AG04449 (cell line): ENCODE measurements around the gene NIBAN1.

Experiments
- CTCF ChIA-PET: fragments of 350-600 bp; formaldehyde crosslinking; extraction: SDS; loops from one replicate; lab custom pipeline; 2021; ENCODE audit warnings: antibody characterized with exemption; lab: Yijun Ruan, JAX
- POLR2A ChIA-PET: fragments of 400-600, 350-600 bp; formaldehyde crosslinking; extraction: SDS; loops from one replicate; lab custom pipeline; 2020; ENCODE audit warnings: antibody characterized with exemption, inconsistent platforms; lab: Yijun Ruan, JAX
- DNase-seq: peaks from one replicate; pipeline ENCODE4 v3.0.0-alpha.2; 2010; ENCODE audit warnings: low read depth, low spot score
- H3K4me3 ChIP-seq: 2 replicates; pipeline ENCODE4 v1.5.1; 2011; ENCODE audit warnings: low read depth, mild to moderate bottlenecking, control low read depth, low read length
- TF ChIP-seq, protein P1 (sequence below): IDR thresholded peaks from one replicate; pipeline ENCODE4 v1.5.1; 2011; ENCODE audit warnings: mild to moderate bottlenecking, moderate library complexity, low read length, control low read depth, inconsistent platforms; ENCODE audit not compliant: insufficient read depth; ENCODE audit errors: missing control alignments

NIBAN1 gene

DNA sequence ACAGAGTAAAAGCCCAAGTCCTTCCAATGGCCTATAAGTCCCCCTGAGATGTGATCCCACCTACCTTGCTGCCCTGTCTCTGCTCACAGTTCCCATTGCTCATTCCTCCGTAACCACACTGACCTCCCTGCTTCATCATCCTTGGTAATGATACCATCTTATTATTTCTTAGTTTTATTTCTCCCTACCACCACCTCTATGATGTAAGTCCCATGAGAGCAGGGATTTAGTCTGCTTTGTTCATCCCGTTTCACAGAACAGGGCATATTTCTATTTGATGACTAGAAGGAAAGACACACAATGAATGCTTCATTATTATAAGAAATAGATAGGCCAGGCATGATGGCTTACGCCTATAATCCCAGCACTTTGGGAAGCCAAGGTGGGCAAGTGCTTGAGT lies 22.5 kb downstream of the NIBAN1 start:
- POLR2A ChIA-PET: no interaction called here
- TF ChIP-seq, protein P1, sequence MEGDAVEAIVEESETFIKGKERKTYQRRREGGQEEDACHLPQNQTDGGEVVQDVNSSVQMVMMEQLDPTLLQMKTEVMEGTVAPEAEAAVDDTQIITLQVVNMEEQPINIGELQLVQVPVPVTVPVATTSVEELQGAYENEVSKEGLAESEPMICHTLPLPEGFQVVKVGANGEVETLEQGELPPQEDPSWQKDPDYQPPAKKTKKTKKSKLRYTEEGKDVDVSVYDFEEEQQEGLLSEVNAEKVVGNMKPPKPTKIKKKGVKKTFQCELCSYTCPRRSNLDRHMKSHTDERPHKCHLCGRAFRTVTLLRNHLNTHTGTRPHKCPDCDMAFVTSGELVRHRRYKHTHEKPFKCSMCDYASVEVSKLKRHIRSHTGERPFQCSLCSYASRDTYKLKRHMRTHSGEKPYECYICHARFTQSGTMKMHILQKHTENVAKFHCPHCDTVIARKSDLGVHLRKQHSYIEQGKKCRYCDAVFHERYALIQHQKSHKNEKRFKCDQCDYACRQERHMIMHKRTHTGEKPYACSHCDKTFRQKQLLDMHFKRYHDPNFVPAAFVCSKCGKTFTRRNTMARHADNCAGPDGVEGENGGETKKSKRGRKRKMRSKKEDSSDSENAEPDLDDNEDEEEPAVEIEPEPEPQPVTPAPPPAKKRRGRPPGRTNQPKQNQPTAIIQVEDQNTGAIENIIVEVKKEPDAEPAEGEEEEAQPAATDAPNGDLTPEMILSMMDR: no peak
- no peak for DNase-seq
- no peak overlapping the region for H3K4me3 ChIP-seq
- CTCF ChIA-PET: no interaction called here

DNA sequence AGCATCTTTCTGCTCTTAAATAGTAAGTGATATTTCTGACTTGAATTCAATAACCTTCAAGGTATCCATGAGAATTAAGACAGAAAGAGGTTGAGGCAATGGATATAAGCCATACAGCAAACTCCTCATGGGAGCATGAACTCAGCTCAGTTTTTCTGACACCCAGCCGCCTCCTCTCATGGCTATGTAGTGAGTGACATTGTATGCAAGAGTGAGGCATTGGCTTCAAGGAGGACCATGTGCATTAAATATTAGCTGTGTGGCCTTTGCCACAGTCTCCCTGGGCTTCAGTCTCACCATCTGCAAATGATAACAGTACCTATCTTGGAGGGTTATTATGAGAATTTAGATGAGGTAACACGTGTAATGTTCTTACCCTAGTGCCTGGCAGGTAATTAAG lies 23.4 kb downstream of the NIBAN1 start:
- TF ChIP-seq, protein P1: no peak
- CTCF ChIA-PET: no interaction called here
- POLR2A ChIA-PET: no interaction called here

GRCh38 chr1:184950227-184950626 lies 24.1 kb downstream of the NIBAN1 start:
- no peak for DNase-seq
- ChIA-PET POLR2A (no interaction called here), CTCF (no interaction called here)
- no peak overlapping the region for H3K4me3 ChIP-seq
- TF ChIP-seq, protein P1: no peak

More for the DNA sequence above, 23.4 kb downstream of the NIBAN1 start:
- DNase-seq: no peak
- no peak overlapping the region for H3K4me3 ChIP-seq

GRCh38 chr1:184947497-184948256 lies 26.6 kb downstream of the NIBAN1 start:
- TF ChIP-seq, protein P1: no peak
- POLR2A ChIA-PET: no interaction called here
- H3K4me3 ChIP-seq: no peak overlapping the region
- DNase-seq: no peak
- CTCF ChIA-PET: interaction anchor here (1.3 kb wide), 1 partner anchor 17 kb away, joined by 3 read pairs; no protein-coding TSS in a partner anchor

GRCh38 chr1:184945678-184946412 lies 28.5 kb downstream of the NIBAN1 start:
- H3K4me3 ChIP-seq: no peak overlapping the region
- no peak for DNase-seq

More at GRCh38 chr1:184945678-184946412, 28.5 kb downstream of the NIBAN1 start:
- ChIA-PET POLR2A (no interaction called here), CTCF (interaction anchor here (0.8 to 1.3 kb wide), 2 partner anchors 18 to 140 kb away, joined by 3 to 4 read pairs; no protein-coding TSS in a partner anchor)
- TF ChIP-seq, protein P1: no peak
